ENCODE measurements around the gene CATSPER1.

The CATSPER1 gene

DNA sequence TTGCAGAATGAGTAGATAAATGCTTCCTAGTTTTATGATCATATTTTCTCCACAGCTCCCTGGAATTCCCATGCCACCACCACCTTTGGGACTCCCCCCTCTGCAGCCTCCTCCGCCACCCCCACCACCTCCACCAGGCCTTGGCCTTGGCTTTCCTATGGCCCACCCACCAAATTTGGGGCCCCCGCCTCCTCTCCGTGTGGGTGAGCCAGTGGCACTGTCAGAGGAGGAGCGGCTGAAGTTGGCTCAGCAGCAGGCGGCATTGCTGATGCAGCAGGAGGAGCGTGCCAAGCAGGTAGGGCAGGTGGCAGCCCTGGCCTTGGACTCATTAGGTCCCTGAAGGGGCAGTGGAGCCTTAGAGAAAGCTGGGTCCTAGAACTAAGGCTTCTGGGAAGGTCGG, 28.7 kb upstream of the CATSPER1 start:
- Histone ChIP-seq H3K4me1 (ENCODE audit: low read length) (peaks cover 26% of the 10 kb centered on the region), H2AFZ (ENCODE audit: low read depth, low read length) (no peak overlapping the region), H3K9ac (ENCODE audit: low read length) (no peak overlapping the region), H3K9me3 (ENCODE audit: insufficient read depth, low read length) (no peaks in the 10 kb centered on the region), H3K27me3 (ENCODE audit: low read depth, low read length) (no peaks in the 10 kb centered on the region), H4K20me1 (ENCODE audit: insufficient read depth, low read length) (no peaks in the 10 kb centered on the region), H3K36me3 (replicated peaks; ENCODE audit: low read depth, low read length) (peaks cover 57% of the 10 kb centered on the region), H3K4me3 (ENCODE audit: low read length) (no peak overlapping the region), H3K27ac (ENCODE audit: low read length) (no peak overlapping the region), H3K79me2 (ENCODE audit: low read length) (peaks cover 30% of the 10 kb centered on the region), H3K4me2 (ENCODE audit: low read length) (no peak overlapping the region)
- TF ChIP-seq, protein P1, sequence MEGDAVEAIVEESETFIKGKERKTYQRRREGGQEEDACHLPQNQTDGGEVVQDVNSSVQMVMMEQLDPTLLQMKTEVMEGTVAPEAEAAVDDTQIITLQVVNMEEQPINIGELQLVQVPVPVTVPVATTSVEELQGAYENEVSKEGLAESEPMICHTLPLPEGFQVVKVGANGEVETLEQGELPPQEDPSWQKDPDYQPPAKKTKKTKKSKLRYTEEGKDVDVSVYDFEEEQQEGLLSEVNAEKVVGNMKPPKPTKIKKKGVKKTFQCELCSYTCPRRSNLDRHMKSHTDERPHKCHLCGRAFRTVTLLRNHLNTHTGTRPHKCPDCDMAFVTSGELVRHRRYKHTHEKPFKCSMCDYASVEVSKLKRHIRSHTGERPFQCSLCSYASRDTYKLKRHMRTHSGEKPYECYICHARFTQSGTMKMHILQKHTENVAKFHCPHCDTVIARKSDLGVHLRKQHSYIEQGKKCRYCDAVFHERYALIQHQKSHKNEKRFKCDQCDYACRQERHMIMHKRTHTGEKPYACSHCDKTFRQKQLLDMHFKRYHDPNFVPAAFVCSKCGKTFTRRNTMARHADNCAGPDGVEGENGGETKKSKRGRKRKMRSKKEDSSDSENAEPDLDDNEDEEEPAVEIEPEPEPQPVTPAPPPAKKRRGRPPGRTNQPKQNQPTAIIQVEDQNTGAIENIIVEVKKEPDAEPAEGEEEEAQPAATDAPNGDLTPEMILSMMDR (IDR thresholded peaks at IDR 0.05; ENCODE audit: low read depth, low read length), result no peak
- no peak for TF ChIP-seq EZH2phosphoT487 (IDR thresholded peaks at IDR 0.05; ENCODE audit: low read depth)

DNA sequence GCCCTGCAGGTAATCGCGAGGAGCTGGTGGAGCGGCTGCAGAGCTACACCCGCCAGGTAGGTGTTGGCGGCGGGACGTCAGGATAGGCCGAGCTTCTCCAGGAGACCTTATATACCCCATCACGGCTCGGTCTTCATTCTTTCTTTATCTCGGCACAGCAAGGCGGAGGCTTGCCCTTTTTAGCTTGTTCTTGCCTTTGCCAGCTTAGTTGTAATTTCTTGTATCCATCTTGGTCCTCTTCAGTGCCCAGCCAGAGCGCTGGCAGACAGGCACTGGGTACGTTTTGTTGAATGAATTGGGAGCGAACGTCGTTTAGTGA, 26.3 kb upstream of the CATSPER1 start:
- peaks cover 17% of the 10 kb centered on the region for H3K4me1 ChIP-seq (ENCODE audit: low read length)
- H3K4me2 ChIP-seq (ENCODE audit: low read length), result peak overlapping the region; percentile 83
- 0 out of 2 replicates have a peak overlapping the region, but pooled peaks have one; percentile 3 for H2AFZ ChIP-seq (ENCODE audit: low read depth, low read length)
- peak overlapping the region; percentile 36 for H3K27ac ChIP-seq (ENCODE audit: low read length)
- H3K9me3 ChIP-seq (ENCODE audit: insufficient read depth, low read length), result no peaks in the 10 kb centered on the region
- peaks cover 30% of the 10 kb centered on the region for H3K79me2 ChIP-seq (ENCODE audit: low read length)
- H3K4me3 ChIP-seq (ENCODE audit: low read length), result peak overlapping the region; percentile 94
- no peaks in the 10 kb centered on the region for H3K27me3 ChIP-seq (ENCODE audit: low read depth, low read length)
- H3K36me3 ChIP-seq (replicated peaks; ENCODE audit: low read depth, low read length), result peaks cover 34% of the 10 kb centered on the region
- no peaks in the 10 kb centered on the region for H4K20me1 ChIP-seq (ENCODE audit: insufficient read depth, low read length)
- H3K9ac ChIP-seq (ENCODE audit: low read length), result peak overlapping the region; percentile 95
- no peak for TF ChIP-seq EZH2phosphoT487 (IDR thresholded peaks at IDR 0.05; ENCODE audit: low read depth)
- TF ChIP-seq, protein P1 (IDR thresholded peaks at IDR 0.05; ENCODE audit: low read depth, low read length), result no peak

DNA sequence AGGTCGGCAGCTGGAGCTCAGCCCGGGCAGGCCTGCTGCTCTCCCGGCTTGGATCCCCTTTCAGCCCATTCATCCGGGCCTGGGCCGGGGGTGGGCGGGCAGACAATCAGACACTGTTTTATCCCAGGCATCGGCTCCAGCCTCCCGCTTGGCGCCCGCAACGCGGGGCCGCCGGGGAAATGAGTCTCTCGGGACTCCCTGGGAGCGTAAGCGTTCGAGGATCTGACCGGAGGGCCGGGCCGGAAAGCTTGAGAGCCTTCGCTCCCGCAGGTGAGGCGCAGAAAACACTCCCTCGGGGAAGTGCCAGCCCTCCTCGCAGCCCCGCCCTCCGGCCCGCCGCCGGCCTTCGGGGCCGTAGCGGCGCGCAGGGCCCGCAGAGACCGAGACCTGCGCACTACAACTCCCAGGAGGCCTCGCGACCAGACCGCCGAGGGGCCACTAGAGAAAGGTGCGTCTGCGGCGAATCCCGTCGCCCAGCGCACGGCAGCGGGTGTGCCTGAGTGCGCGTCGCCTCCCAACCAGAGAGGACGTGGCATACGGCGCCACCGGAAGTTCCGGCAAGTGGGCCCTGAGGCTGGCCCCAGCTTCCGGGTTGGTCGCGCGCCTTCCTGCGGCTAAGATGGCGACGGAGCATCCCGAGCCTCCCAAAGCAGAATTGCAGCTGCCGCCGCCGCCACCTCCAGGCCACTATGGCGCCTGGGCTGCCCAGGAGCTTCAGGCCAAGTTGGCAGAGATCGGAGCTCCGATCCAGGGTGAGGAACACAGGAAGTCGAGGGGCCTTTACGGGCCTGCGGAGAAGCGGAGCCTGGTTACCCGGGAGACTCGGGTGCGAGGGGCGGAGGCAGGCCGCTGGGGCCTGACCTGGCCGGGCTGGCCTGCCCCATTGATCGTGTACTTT, 25.7 kb upstream of the CATSPER1 start, which contains the start of gene SF3B2:
Gene SF3B2 (plus strand): TSS at position 599 of the 898 bp plus-strand sequence. CDS start 21 bp downstream, at position 620.
- TF ChIP-seq, protein P1 (IDR thresholded peaks at IDR 0.05; ENCODE audit: low read depth, low read length), result no peak
- no peak for TF ChIP-seq EZH2phosphoT487 (IDR thresholded peaks at IDR 0.05; ENCODE audit: low read depth)
- peaks cover 30% of the 10 kb centered on the region for H3K79me2 ChIP-seq (ENCODE audit: low read length)
- no peaks in the 10 kb centered on the region for H3K9me3 ChIP-seq (ENCODE audit: insufficient read depth, low read length)
- peak within 1 kb of the TSS; percentile 95 for H3K9ac ChIP-seq (ENCODE audit: low read length)
- H3K4me2 ChIP-seq (ENCODE audit: low read length), result peak within 1 kb of the TSS; percentile 96
- H3K27ac ChIP-seq (ENCODE audit: low read length), result peak within 1 kb of the TSS; percentile 63
- H2AFZ ChIP-seq (ENCODE audit: low read depth, low read length), result peak within 1 kb of the TSS; percentile 19; the same call in 1 of the 2 replicates
- H3K36me3 ChIP-seq (replicated peaks; ENCODE audit: low read depth, low read length), result peaks cover 30% of the 10 kb centered on the region
- peak within 1 kb of the TSS; percentile 94 for H3K4me3 ChIP-seq (ENCODE audit: low read length)
- H3K4me1 ChIP-seq (ENCODE audit: low read length), result peaks cover 17% of the 10 kb centered on the region
- no peaks in the 10 kb centered on the region for H3K27me3 ChIP-seq (ENCODE audit: low read depth, low read length)
- H4K20me1 ChIP-seq (ENCODE audit: insufficient read depth, low read length), result no peaks in the 10 kb centered on the region

DNA sequence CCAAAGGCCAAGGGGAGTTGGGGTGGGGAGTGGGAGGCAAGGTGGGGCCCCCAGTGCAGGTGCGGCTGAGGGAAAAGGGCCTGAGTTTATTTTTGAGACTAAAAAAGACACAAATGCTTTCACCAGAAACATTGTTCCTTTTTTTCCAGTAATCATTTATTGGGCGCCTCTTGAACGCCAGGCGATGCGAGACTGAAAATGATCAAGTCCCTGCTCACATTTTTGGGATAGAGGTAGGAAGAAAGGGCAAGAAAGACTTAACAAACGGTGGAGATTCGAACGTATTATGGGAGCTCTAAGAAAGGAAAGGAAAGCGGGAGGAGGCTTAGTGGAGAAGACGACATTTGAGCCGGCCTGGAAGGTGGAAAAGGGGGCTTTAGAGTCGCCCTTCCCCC, 25.1 kb upstream of the CATSPER1 start:
- Histone ChIP-seq H2AFZ (ENCODE audit: low read depth, low read length) (peak overlapping the region; percentile 19; the same call in 1 of the 2 replicates), H3K9me3 (ENCODE audit: insufficient read depth, low read length) (no peaks in the 10 kb centered on the region), H3K4me2 (ENCODE audit: low read length) (peak overlapping the region; percentile 96), H3K27ac (ENCODE audit: low read length) (peak overlapping the region; percentile 63), H3K4me1 (ENCODE audit: low read length) (peaks cover 17% of the 10 kb centered on the region), H3K36me3 (replicated peaks; ENCODE audit: low read depth, low read length) (peaks cover 23% of the 10 kb centered on the region), H3K9ac (ENCODE audit: low read length) (peak overlapping the region; percentile 83), H3K27me3 (ENCODE audit: low read depth, low read length) (no peaks in the 10 kb centered on the region), H3K79me2 (ENCODE audit: low read length) (peaks cover 30% of the 10 kb centered on the region), H4K20me1 (ENCODE audit: insufficient read depth, low read length) (no peaks in the 10 kb centered on the region), H3K4me3 (ENCODE audit: low read length) (peak overlapping the region; percentile 82)
- TF ChIP-seq, protein P1 (IDR thresholded peaks at IDR 0.05; ENCODE audit: low read depth, low read length), result no peak
- no peak for TF ChIP-seq EZH2phosphoT487 (IDR thresholded peaks at IDR 0.05; ENCODE audit: low read depth)
